Epithelial cell of umbilical artery (primary cell): ENCODE data around the gene BSPH1. TPM values are rescaled to one million over a fixed set of nuclear protein-coding genes. Genes with fewer than 3 reads are reported as not detected.

ENCODE experiments used
- total RNA-seq: library from RNA; depleted of rRNA; stranded (reverse); fragments of >200 nt; gene quantifications from 2 replicates; pipeline ENCODE4 v1.2.3, GENCODE V29; 2014

Gene BSPH1, protein sequence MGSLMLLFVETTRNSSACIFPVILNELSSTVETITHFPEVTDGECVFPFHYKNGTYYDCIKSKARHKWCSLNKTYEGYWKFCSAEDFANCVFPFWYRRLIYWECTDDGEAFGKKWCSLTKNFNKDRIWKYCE
- not detected in 2 replicates for total RNA-seq

GRCh38 chr19:47992070-47992469 is at the start of gene BSPH1:
Gene BSPH1 (minus strand): TSS chr19:47992170. CDS start chr19:47992081, 89 bp downstream.

GRCh38 chr19:47994209-47994802 is 2.3 kb upstream of the BSPH1 start, which contains the start of gene ELSPBP1:
Gene ELSPBP1 (plus strand): TSS chr19:47994632. CDS start chr19:48008668, 14,036 bp downstream.

Other genes starting within 250 kb of the BSPH1 start
- gene NOP53, start 246.6 kb downstream of the BSPH1 start, total RNA-seq: 78.6 and 90.0 TPM in 2 replicates
- gene SELENOW, start 213.5 kb downstream of the BSPH1 start, total RNA-seq: 349 and 480 TPM in 2 replicates
- not detected in 2 replicates for gene TPRX1, start 187.6 kb downstream of the BSPH1 start, total RNA-seq
- gene CRX, start 170.2 kb downstream of the BSPH1 start, total RNA-seq: not detected in 2 replicates
- not detected in 2 replicates for gene TPRX2, start 132.9 kb downstream of the BSPH1 start, total RNA-seq
- not detected in 2 replicates for gene SULT2A1, start 105.9 kb downstream of the BSPH1 start, total RNA-seq
- gene ELSPBP1, start 2.5 kb upstream of the BSPH1 start, total RNA-seq: not detected in 2 replicates
- not detected in 2 replicates for gene CABP5, start 51.9 kb upstream of the BSPH1 start, total RNA-seq
- gene PLA2G4C, start 118.6 kb upstream of the BSPH1 start, total RNA-seq: 15.9 and 33.7 TPM in 2 replicates
- 23.6 and 30.5 TPM in 2 replicates for gene LIG1, start 178.2 kb upstream of the BSPH1 start, total RNA-seq
- 1.6 and 3.6 TPM in 2 replicates for gene ZSWIM9, start 178.5 kb upstream of the BSPH1 start, total RNA-seq